Testis (tissue), 3 donors: ENCODE measurements around the gene PRMT7. TPM values are rescaled to one million over a fixed set of nuclear protein-coding genes. Genes with fewer than 3 reads are reported as not detected.

ENCODE experiments used
- DNase-seq: peaks from one replicate; pipeline ENCODE4 v3.0.0-alpha.2; 2019
- H3K27ac ChIP-seq, 2 donors: fragments of 200-600 bp; sonication (generic); one replicate each; pipeline ENCODE4 v1.5.1; 2019
- H3K27me3 ChIP-seq: fragments of 200-600 bp; sonication (generic); one replicate; pipeline ENCODE4 v1.5.1; 2019
- H3K36me3 ChIP-seq: fragments of 200-600 bp; sonication (generic); one replicate; pipeline ENCODE4 v1.5.1; 2017; ENCODE audit warnings: low read depth; ENCODE audit errors: missing control alignments
- H3K4me1 ChIP-seq: fragments of 200-600 bp; sonication (generic); one replicate; pipeline ENCODE4 v1.5.1; 2019
- H3K4me3 ChIP-seq, 2 donors: fragments of 200-600 bp; sonication (generic); one replicate each; pipeline ENCODE4 v1.5.1; 2017 to 2019
- H3K9me3 ChIP-seq: fragments of 200-600 bp; sonication (generic); one replicate; pipeline ENCODE4 v1.5.1; 2017
- POLR2A ChIP-seq: fragments of 450-650 bp; IDR thresholded peaks from one replicate; pipeline ENCODE4 v1.6.1; 2017; ENCODE audit warnings: antibody characterized with exemption, mild to moderate bottlenecking, moderate library complexity
- WGBS, 2 donors: methylation state at CpG; one replicate each; pipeline ENCODE4 v1.1.5; 2018; 5-methylcytosine and 5-hydroxymethylcytosine counted together
- intact Hi-C: fragments of 100-400 bp; cut with DNase I; formaldehyde crosslinking; loops from one replicate; pipeline ENCODE4 v1.15.1; 2023; ENCODE audit warnings: low total_unique reads
- polyA plus RNA-seq: library from polyadenylated mRNA; stranded (reverse); fragments of 350-450 nt; fragmentation: Illumina TruSeq; extraction: RNeasy Lipid Tissue Mini Kit (QIAGEN cat#74804); gene quantifications from one replicate; pipeline ENCODE4 v1.2.3, GENCODE V29; 2014; ENCODE audit warnings: low read depth, low replicate concordance; ENCODE audit not compliant: insufficient read depth
- total RNA-seq, 2 donors: library from RNA; depleted of rRNA; stranded (reverse); fragments of >200 nt; gene quantifications; one replicate each; pipeline ENCODE4 v1.2.3, GENCODE V29; 2016
- TF ChIP-seq, protein P1 (sequence below), 3 experiments: fragments of 450-650 bp in 2 of 3; fragments of 200-600 bp in 1 of 3; sonication (generic) in 1 of 3; IDR thresholded peaks; one replicate each; pipeline ENCODE4 v1.5.1; 2016 to 2019; ENCODE audit warnings: antibody characterized with exemption in 3 of 3, mild to moderate bottlenecking in 2 of 3, moderate library complexity in 1 of 3

Gene PRMT7
- total and polyA plus RNA-seq, 3 donors from 2014 or later = 47.9 to 111 (median 99.3) TPM

DNA sequence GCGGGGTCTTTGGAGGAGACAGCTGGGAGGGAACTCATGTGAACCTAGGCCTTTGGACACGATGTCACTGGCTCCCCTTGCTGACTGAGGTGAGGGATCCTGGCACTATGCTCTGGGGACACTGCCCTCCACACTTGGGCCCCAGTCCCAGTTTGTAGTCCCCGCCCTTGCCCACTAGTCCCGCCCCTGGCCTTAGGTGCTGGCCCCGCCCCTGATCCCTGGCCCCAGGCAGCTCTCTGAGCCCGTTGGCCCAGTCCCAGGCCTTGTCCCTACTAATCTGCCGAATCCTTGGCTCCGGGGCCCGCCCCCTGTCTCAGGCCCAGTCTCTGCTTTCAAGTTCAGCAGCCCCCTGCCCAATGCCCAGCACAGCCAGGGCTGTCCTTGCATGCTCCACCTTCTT is 76.5 kb downstream of the PRMT7 start:
- TF ChIP-seq POLR2A = no peak
- TF ChIP-seq, protein P1, sequence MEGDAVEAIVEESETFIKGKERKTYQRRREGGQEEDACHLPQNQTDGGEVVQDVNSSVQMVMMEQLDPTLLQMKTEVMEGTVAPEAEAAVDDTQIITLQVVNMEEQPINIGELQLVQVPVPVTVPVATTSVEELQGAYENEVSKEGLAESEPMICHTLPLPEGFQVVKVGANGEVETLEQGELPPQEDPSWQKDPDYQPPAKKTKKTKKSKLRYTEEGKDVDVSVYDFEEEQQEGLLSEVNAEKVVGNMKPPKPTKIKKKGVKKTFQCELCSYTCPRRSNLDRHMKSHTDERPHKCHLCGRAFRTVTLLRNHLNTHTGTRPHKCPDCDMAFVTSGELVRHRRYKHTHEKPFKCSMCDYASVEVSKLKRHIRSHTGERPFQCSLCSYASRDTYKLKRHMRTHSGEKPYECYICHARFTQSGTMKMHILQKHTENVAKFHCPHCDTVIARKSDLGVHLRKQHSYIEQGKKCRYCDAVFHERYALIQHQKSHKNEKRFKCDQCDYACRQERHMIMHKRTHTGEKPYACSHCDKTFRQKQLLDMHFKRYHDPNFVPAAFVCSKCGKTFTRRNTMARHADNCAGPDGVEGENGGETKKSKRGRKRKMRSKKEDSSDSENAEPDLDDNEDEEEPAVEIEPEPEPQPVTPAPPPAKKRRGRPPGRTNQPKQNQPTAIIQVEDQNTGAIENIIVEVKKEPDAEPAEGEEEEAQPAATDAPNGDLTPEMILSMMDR (IDR thresholded peaks at IDR 0.05) = no peak
- H3K27me3 ChIP-seq = no peaks in the 10 kb centered on the region
- H3K9me3 ChIP-seq = no peaks in the 10 kb centered on the region
- intact Hi-C loops = no loop called here
- H3K4me1 ChIP-seq = no peaks in the 10 kb centered on the region
- no peak for DNase-seq
- no peak overlapping the region for H3K4me3 ChIP-seq
- H3K36me3 ChIP-seq = no peaks in the 10 kb centered on the region
- 76 to 85% methylated on average over 4 to 9 of the region's 9 CpGs for WGBS, 2 donors
- no peak overlapping the region for H3K27ac ChIP-seq

DNA sequence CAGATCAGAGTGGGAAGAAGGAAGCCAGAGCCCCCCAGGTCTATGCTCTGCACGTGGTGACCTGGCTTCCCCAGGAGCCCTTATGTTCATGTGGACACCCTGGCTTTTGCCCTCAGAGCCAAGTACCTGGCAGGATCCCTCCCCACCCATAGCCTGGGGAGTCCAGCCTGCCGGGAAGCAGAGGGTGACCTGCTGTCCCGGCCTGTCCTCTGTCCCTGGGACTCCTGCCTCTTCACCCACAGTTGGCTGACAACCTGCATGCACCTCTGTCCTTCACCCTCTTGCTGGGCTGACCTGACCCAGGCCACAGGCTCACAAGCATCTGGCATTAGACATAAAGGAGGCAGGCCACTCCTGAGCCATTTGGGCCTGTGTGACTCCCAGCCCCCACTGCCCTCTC is 77.3 kb downstream of the PRMT7 start:
- no peak overlapping the region for H3K27ac ChIP-seq
- H3K27me3 ChIP-seq = no peaks in the 10 kb centered on the region
- TF ChIP-seq, protein P1 (IDR thresholded peaks at IDR 0.05) = no peak
- no peak for TF ChIP-seq POLR2A
- no peak overlapping the region for H3K4me3 ChIP-seq
- H3K36me3 ChIP-seq = no peaks in the 10 kb centered on the region
- DNase-seq = no peak
- 65 to 82% methylated on average over 2 to 3 of the region's 3 CpGs for WGBS, 2 donors
- H3K9me3 ChIP-seq = no peaks in the 10 kb centered on the region
- intact Hi-C loops = no loop called here
- no peaks in the 10 kb centered on the region for H3K4me1 ChIP-seq

DNA sequence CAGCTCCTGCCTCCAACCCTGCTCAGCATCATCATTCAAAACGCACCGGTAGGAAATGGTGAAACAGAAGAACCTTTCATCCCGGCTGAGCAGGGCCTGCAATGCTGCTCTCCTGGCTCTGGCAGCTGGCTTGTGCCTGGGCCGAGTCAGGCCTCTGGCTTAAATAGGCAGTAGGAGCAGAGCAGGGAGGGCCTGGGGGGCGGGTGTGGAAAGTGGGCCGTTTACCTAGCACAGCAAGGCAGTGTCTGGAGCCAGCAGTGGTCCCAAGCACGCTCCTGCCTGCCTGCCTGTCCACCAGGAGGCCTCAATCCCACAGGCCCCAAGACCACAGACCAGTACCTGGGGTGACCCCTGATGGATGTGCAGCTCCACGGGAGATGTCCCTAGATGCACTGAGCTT is 78.2 kb downstream of the PRMT7 start:
- H3K4me3 ChIP-seq = no peak overlapping the region
- 37 to 66% methylated on average over 8 of the region's 8 CpGs for WGBS, 2 donors
- no peak for DNase-seq
- intact Hi-C loops = no loop called here
- H3K9me3 ChIP-seq = no peaks in the 10 kb centered on the region
- H3K27me3 ChIP-seq = no peaks in the 10 kb centered on the region
- H3K4me1 ChIP-seq = no peaks in the 10 kb centered on the region
- no peak overlapping the region for H3K27ac ChIP-seq
- no peaks in the 10 kb centered on the region for H3K36me3 ChIP-seq
- TF ChIP-seq, protein P1 (IDR thresholded peaks at IDR 0.05) = no peak
- TF ChIP-seq POLR2A = no peak

DNA sequence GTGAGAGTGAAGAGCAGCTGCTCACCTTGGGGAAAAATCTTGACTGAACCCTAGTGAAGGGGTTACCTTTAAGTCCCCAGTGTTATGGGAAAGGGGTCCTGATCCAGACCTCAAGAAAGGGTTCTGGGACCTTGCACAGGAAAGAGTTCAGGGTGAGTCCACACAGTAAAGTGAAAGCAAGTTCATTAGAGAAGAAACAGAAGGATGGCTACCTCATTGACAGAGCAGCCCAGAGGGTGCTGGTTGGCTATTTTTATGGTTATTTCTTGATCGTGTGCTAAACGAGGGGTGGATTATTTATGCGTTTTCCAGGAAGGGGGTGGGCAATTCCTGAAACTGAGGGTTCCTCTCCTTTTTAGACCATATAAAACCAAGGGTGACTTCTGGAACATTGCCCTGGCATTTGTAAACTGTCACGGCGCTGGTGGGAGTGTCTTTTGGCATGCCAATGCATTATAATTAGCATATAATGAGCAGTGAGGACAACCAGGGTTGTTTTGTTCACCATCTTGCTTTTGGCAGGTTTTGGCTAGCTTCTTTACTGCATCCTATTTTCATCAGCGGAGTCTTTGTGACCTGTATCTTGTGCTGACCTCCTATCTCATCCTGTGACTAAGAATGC is 79.0 kb downstream of the PRMT7 start:
- intact Hi-C loops = no loop called here
- no peak for DNase-seq
- Histone ChIP-seq H3K36me3 (no peaks in the 10 kb centered on the region), H3K27ac (no peak overlapping the region), H3K4me1 (no peaks in the 10 kb centered on the region), H3K4me3 (no peak overlapping the region), H3K27me3 (no peaks in the 10 kb centered on the region), H3K9me3 (no peaks in the 10 kb centered on the region)
- TF ChIP-seq, protein P1 (IDR thresholded peaks at IDR 0.05) = no peak
- WGBS, 2 donors = 59 to 63% methylated on average over 6 of the region's 6 CpGs

DNA sequence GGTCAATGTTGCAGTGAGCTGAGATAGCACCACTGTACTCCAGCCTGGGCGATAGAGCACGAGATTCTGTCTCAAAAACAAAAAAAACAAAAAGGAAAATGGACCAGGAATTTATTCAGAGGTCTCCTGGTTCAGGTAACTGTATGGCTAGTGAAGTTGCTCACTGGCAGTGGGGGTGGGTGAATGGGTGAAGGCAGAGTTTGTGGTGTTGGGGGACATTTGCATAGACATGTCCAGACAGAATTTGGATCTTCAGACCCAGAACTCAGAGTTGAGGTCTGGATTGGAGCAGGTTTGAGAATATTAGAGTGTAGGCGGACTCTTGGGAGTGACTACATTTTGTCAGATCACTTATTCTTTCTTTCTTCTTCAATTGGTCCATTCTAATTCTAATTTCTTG is 82.5 kb downstream of the PRMT7 start:
- DNase-seq = no peak
- Histone ChIP-seq H3K4me3 (no peak overlapping the region), H3K4me1 (no peaks in the 10 kb centered on the region), H3K27me3 (no peaks in the 10 kb centered on the region), H3K9me3 (no peaks in the 10 kb centered on the region), H3K36me3 (no peaks in the 10 kb centered on the region), H3K27ac (no peak overlapping the region)
- TF ChIP-seq POLR2A = no peak
- TF ChIP-seq, protein P1 (IDR thresholded peaks at IDR 0.05) = no peak
- WGBS, 2 donors = 88 to 91% methylated on average over 3 of the region's 3 CpGs
- intact Hi-C loops = no loop called here
